Thymus (tissue), 11 donors: Measurements from ENCODE around the gene LCLAT1. TPM values are rescaled to one million over a fixed set of nuclear protein-coding genes. Genes with fewer than 3 reads are reported as not detected.

Source experiments
- DNase-seq, 9 donors: peaks; one replicate each; pipeline ENCODE4 v3.0.0-alpha.2; 2013; ENCODE audit warnings: low spot score in 9 of 9, low read depth in 6 of 9, missing footprints in 1 of 9
- H3K27ac ChIP-seq, 2 donors: one replicate each; pipeline ENCODE4 v1.5.1; 2013; ENCODE audit warnings: control low read depth in 1 of 2, low read depth in 1 of 2, low read length in 1 of 2, mild to moderate bottlenecking in 1 of 2, moderate library complexity in 1 of 2
- H3K27me3 ChIP-seq, 2 donors: one replicate each; pipeline ENCODE4 v1.5.1; 2013; ENCODE audit warnings: low read length in 1 of 2; ENCODE audit not compliant: control insufficient read depth in 2 of 2, insufficient read depth in 1 of 2
- H3K36me3 ChIP-seq, 2 donors: one replicate each; pipeline ENCODE4 v1.5.1; 2013; ENCODE audit warnings: low read length in 1 of 2, mild to moderate bottlenecking in 1 of 2, moderate library complexity in 1 of 2; ENCODE audit not compliant: control insufficient read depth in 2 of 2, insufficient read depth in 2 of 2
- H3K4me1 ChIP-seq, 2 donors: one replicate each; pipeline ENCODE4 v1.5.1; 2013; ENCODE audit warnings: low read length in 2 of 2; ENCODE audit not compliant: control insufficient read depth in 2 of 2, insufficient read depth in 2 of 2
- H3K4me3 ChIP-seq, 2 donors: one replicate each; pipeline ENCODE4 v1.5.1; 2013; ENCODE audit warnings: low read length in 2 of 2, control low read depth in 1 of 2, mild to moderate bottlenecking in 1 of 2
- H3K9me3 ChIP-seq, 2 donors: one replicate each; pipeline ENCODE4 v1.5.1; 2013; ENCODE audit warnings: low read length in 1 of 2, mild to moderate bottlenecking in 1 of 2; ENCODE audit not compliant: control insufficient read depth in 2 of 2, insufficient read depth in 1 of 2
- WGBS: extraction: QIAGEN DNeasy Blood & Tissue Kit; methylation state at CpG from one replicate; pipeline ENCODE4 v1.1.7; 2013; 5-methylcytosine and 5-hydroxymethylcytosine counted together
- polyA plus RNA-seq: library from polyadenylated mRNA; stranded (reverse); fragments of 200-250 nt; gene quantifications from one replicate; pipeline ENCODE4 v1.2.3, GENCODE V29; 2013
- total RNA-seq: library from RNA; stranded (reverse); fragments of 120-200 nt; gene quantifications from one replicate; pipeline ENCODE4 v1.2.4, GENCODE V29; 2013
- donor health status: healthy.

The LCLAT1 gene
- total and polyA plus RNA-seq, 2 donors: 5.0 to 12.9 TPM

- no peaks in the 10 kb centered on the region for H3K4me1 ChIP-seq
- H3K9me3 ChIP-seq: no peaks in the 10 kb centered on the region
- no peak overlapping the region for H3K27ac ChIP-seq
- no peaks in the 10 kb centered on the region for H3K27me3 ChIP-seq
- no peaks in the 10 kb centered on the region for H3K36me3 ChIP-seq
- H3K4me3 ChIP-seq: no peak overlapping the region
- 96% methylated on average over 11 of the region's 11 CpGs for WGBS
- DNase-seq: no peak
Observed at GRCh38 chr2:30647752-30648457, 200.9 kb downstream of the LCLAT1 start.

- no peak overlapping the region for H3K4me3 ChIP-seq
- no peak overlapping the region for H3K27ac ChIP-seq
- H3K9me3 ChIP-seq: no peaks in the 10 kb centered on the region
- H3K27me3 ChIP-seq: no peaks in the 10 kb centered on the region
- H3K4me1 ChIP-seq: no peaks in the 10 kb centered on the region
- no peaks in the 10 kb centered on the region for H3K36me3 ChIP-seq
- 49% methylated on average over 4 of the region's 4 CpGs for WGBS
- no peak for DNase-seq
Observed at GRCh38 chr2:30649278-30649677, 202.2 kb downstream of the LCLAT1 start.

GRCh38 chr2:30649828-30650227, 202.8 kb downstream of the LCLAT1 start:
- WGBS: 77% methylated on average over 5 of the region's 5 CpGs
- no peak for DNase-seq
- H3K4me3 ChIP-seq: no peak overlapping the region
- no peak overlapping the region for H3K27ac ChIP-seq
- no peaks in the 10 kb centered on the region for H3K27me3 ChIP-seq
- H3K9me3 ChIP-seq: no peaks in the 10 kb centered on the region
- no peaks in the 10 kb centered on the region for H3K36me3 ChIP-seq
- no peaks in the 10 kb centered on the region for H3K4me1 ChIP-seq

- no peak overlapping the region for H3K27ac ChIP-seq
- no peak for DNase-seq
- H3K9me3 ChIP-seq: no peaks in the 10 kb centered on the region
- no peak overlapping the region for H3K4me3 ChIP-seq
- no peaks in the 10 kb centered on the region for H3K27me3 ChIP-seq
- H3K36me3 ChIP-seq: no peaks in the 10 kb centered on the region
- H3K4me1 ChIP-seq: no peaks in the 10 kb centered on the region
- WGBS: 95% methylated on average over 8 of the region's 8 CpGs
Observed at GRCh38 chr2:30652271-30652915, 205.3 kb downstream of the LCLAT1 start.

GRCh38 chr2:30653847-30654246, 206.8 kb downstream of the LCLAT1 start:
- H3K27me3 ChIP-seq: no peaks in the 10 kb centered on the region
- no peak for DNase-seq
- no peaks in the 10 kb centered on the region for H3K36me3 ChIP-seq
- H3K9me3 ChIP-seq: no peaks in the 10 kb centered on the region
- H3K4me3 ChIP-seq: no peak overlapping the region
- H3K4me1 ChIP-seq: no peaks in the 10 kb centered on the region
- no peak overlapping the region for H3K27ac ChIP-seq
- 95% methylated on average over 2 of the region's 2 CpGs for WGBS

GRCh38 chr2:30654404-30654803, 207.4 kb downstream of the LCLAT1 start:
- H3K4me1 ChIP-seq: no peaks in the 10 kb centered on the region
- no peaks in the 10 kb centered on the region for H3K36me3 ChIP-seq
- no peak overlapping the region for H3K27ac ChIP-seq
- no peaks in the 10 kb centered on the region for H3K27me3 ChIP-seq
- H3K9me3 ChIP-seq: no peaks in the 10 kb centered on the region
- 90% methylated on average over 3 of the region's 3 CpGs for WGBS
- no peak for DNase-seq
- no peak overlapping the region for H3K4me3 ChIP-seq

- no peaks in the 10 kb centered on the region for H3K36me3 ChIP-seq
- H3K9me3 ChIP-seq: no peaks in the 10 kb centered on the region
- no peaks in the 10 kb centered on the region for H3K27me3 ChIP-seq
- no peak overlapping the region for H3K4me3 ChIP-seq
- DNase-seq: no peak
- no peaks in the 10 kb centered on the region for H3K4me1 ChIP-seq
- H3K27ac ChIP-seq: no peak overlapping the region
- WGBS: 85% methylated on average over 6 of the region's 6 CpGs
Observed at GRCh38 chr2:30655211-30655610, 208.2 kb downstream of the LCLAT1 start.

GRCh38 chr2:30655660-30656059, 208.6 kb downstream of the LCLAT1 start:
- Histone ChIP-seq H3K4me3 (no peak overlapping the region), H3K4me1 (no peaks in the 10 kb centered on the region)
- 87% methylated on average over 5 of the region's 5 CpGs for WGBS

GRCh38 chr2:30656079-30656478, 209.0 kb downstream of the LCLAT1 start:
- H3K4me1 ChIP-seq: no peaks in the 10 kb centered on the region
- H3K9me3 ChIP-seq: no peaks in the 10 kb centered on the region
- no peak for DNase-seq
- whole genome bisulfite sequencing: 78% methylated on average over 4 of the region's 4 CpGs
- no peaks in the 10 kb centered on the region for H3K36me3 ChIP-seq
- no peak overlapping the region for H3K4me3 ChIP-seq
- H3K27me3 ChIP-seq: no peaks in the 10 kb centered on the region
- no peak overlapping the region for H3K27ac ChIP-seq

More at GRCh38 chr2:30655660-30656059, 208.6 kb downstream of the LCLAT1 start:
- DNase-seq: no peak
- H3K27me3 ChIP-seq: no peaks in the 10 kb centered on the region
- no peak overlapping the region for H3K27ac ChIP-seq
- no peaks in the 10 kb centered on the region for H3K36me3 ChIP-seq
- H3K9me3 ChIP-seq: no peaks in the 10 kb centered on the region
